Diencephalon (tissue), 1 donor: ENCODE results near the gene HMGCLL1. TPM values are rescaled to one million over a fixed set of nuclear protein-coding genes. Genes with fewer than 3 reads are reported as not detected.

Experiments used
- total RNA-seq: library from RNA; depleted of rRNA; stranded (reverse); fragments of >200 nt; gene quantifications from one replicate; pipeline ENCODE4 v1.2.3, GENCODE V29; 2014

HMGCLL1 gene
- 62.5 TPM for total RNA-seq

GRCh38 chr6:55578537-55579363 is at the start of gene HMGCLL1:
Gene HMGCLL1 (minus strand): TSS chr6:55579192. CDS start chr6:55579055, 137 bp downstream.

